RWPE1 (cell line): Measurements from ENCODE around the gene LAMTOR5.
"Not testable (repeated sequence)": the region's sequence is repeated elsewhere in the genome, so short reads cannot be mapped to it uniquely, and the experiment has no call there.

Experiments used
- CTCF ChIA-PET: fragments of 350-600 bp; sonication (Branson Sonifier 250); formaldehyde crosslinking; extraction: SDS; loops from one replicate; lab custom pipeline; 2021; lab: Yijun Ruan, JAX
- POLR2A ChIA-PET: fragments of 400-600 bp; formaldehyde crosslinking; extraction: SDS; loops from one replicate; lab custom pipeline; 2020; ENCODE audit warnings: antibody characterized with exemption; ENCODE audit not compliant: low non-redundant PET; lab: Yijun Ruan, JAX
- DNase-seq: peaks from one replicate; pipeline ENCODE4 v3.0.0; 2012; ENCODE audit warnings: low spot score
- H3K27ac ChIP-seq: fragments of 450-650 bp; 2 replicates; pipeline ENCODE4 v1.5.1; 2017
- CTCF ChIP-seq: fragments of 450-650 bp; conservative IDR thresholded peaks from 2 replicates; pipeline ENCODE4 v1.5.1; 2017; ENCODE audit warnings: low read depth, mild to moderate bottlenecking

Gene LAMTOR5

GRCh38 chr1:110438893-110439292, 31.4 kb upstream of the LAMTOR5 start:
- ChIA-PET POLR2A (no interaction called here), CTCF (interaction anchor here (2.6 to 2.7 kb wide), 2 partner anchors 21 to 57 kb away, joined by 9 to 13 read pairs; no protein-coding TSS in a partner anchor)
- TF ChIP-seq CTCF = no peak
- no peak for DNase-seq
- H3K27ac ChIP-seq = no peak overlapping the region

- CTCF ChIA-PET = interaction anchor here (0.9 kb wide), 2 partner anchors 22 to 25 kb away, joined by 3 to 5 read pairs; no protein-coding TSS in a partner anchor
- POLR2A ChIA-PET, H3K27ac ChIP-seq, DNase-seq: not testable (repeated sequence)
Observed at GRCh38 chr1:110437645-110438299, 30.3 kb upstream of the LAMTOR5 start.

DNA sequence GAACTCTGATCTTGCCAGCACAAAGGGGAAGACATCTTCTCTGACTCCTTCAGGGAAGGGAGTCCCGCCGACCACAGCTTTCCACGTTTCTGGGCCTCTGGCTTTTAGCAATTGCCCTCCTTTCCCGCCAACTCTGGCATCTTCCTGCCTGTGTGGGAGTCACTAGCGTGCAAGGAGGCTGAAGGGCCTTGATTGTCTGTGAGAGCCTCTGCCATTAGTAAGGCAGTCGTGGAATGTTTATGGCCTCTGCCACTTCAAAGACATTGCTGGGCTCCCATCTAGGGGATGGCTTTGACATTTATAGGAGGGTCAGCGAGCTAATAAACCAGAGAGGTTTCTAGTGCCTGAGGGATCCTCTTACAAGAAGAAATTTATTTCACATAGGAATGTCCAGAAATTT, 29.1 kb upstream of the LAMTOR5 start:
- H3K27ac ChIP-seq = no peak overlapping the region
- DNase-seq = no peak
- ChIA-PET CTCF (interaction anchor here (0.8 to 0.9 kb wide), 2 partner anchors 24 to 383 kb away, joined by 3 to 5 read pairs; no protein-coding TSS in a partner anchor), POLR2A (no interaction called here)
- no peak for TF ChIP-seq CTCF

GRCh38 chr1:110434946-110435345, 27.5 kb upstream of the LAMTOR5 start:
- H3K27ac ChIP-seq = no peak overlapping the region
- TF ChIP-seq CTCF = no peak
- CTCF ChIA-PET = interaction anchor here (0.6 to 2.1 kb wide), 9 partner anchors 10 to 374 kb away, joined by 3 to 13 read pairs (median 3); no protein-coding TSS in a partner anchor
- POLR2A ChIA-PET = no interaction called here
- no peak for DNase-seq

- peak; percentile 67 for DNase-seq
- no peak overlapping the region for H3K27ac ChIP-seq
- POLR2A ChIA-PET = no interaction called here
- TF ChIP-seq CTCF = no peak
- CTCF ChIA-PET = interaction anchor here (0.5 to 2.1 kb wide), 13 partner anchors 14 to 373 kb away, joined by 3 to 13 read pairs (median 4); no protein-coding TSS in a partner anchor
Observed at GRCh38 chr1:110433803-110434202, 26.3 kb upstream of the LAMTOR5 start.

DNA sequence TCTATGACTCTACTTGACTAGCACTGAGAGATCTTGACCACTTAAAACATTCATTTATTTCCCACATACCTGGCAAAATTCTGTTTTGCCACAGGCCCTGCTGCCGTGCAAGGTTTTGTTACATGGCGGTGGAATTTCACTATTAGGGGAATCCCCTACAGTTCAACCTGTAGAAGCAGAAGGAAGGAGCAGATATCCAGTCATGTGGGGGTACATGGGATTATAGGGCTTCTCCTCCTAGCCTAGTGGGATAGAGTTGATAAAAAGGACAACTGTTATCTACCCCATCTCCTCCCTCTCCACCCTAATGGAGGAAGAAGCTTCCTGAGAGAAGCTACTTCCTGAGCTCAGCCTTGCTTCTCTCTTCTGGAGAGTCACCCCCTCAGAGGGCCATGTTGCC, 25.7 kb upstream of the LAMTOR5 start:
- CTCF ChIA-PET = interaction anchor here (0.6 to 2.1 kb wide), 6 partner anchors 18 to 50 kb away, joined by 3 to 13 read pairs (median 4); no protein-coding TSS in a partner anchor
- no peak overlapping the region for H3K27ac ChIP-seq
- TF ChIP-seq CTCF = no peak
- no peak for DNase-seq
- POLR2A ChIA-PET = no interaction called here

DNA sequence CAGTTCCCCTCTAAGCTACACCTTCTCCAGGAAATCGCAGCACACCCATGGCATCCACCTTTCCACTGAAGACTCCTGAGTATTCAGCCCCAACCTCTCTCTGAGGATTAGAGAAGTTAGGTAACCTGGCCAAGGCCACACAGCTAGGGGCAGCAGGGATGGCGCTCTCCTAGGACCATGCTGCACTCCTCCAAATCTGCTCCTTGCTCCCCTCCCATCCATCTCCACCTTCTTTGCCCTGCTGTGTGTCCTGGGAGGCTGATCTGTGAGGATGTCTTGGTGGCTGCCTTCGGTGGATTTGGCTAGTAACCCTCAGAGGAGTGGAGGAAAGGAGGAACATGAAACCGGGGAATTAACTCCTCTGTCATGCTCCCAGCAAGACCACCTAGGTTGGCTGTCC, 23.4 kb upstream of the LAMTOR5 start:
- TF ChIP-seq CTCF = no peak
- no peak for DNase-seq
- no peak overlapping the region for H3K27ac ChIP-seq
- POLR2A ChIA-PET = no interaction called here
- CTCF ChIA-PET = interaction anchor here (1.3 to 1.6 kb wide), 2 partner anchors 19 to 234 kb away, joined by 3 to 12 read pairs; no protein-coding TSS in a partner anchor
